HG02571 (cell line): ENCODE results near the gene ACE.
A peak's percentile ranks its signal among the peaks of the same experiment; 100 is the strongest.
"Not testable (repeated sequence)": the region's sequence is repeated elsewhere in the genome, so short reads cannot be mapped to it uniquely, and the experiment has no call there.

Experiments used
- ATAC-seq: cut with Tn5 transposase; IDR thresholded peaks from one replicate; pipeline ENCODE4 v1.9.1; 2021; ENCODE audit warnings: mild to moderate bottlenecking, moderate library complexity; ENCODE audit not compliant: unreplicated experiment

Gene ACE

DNA sequence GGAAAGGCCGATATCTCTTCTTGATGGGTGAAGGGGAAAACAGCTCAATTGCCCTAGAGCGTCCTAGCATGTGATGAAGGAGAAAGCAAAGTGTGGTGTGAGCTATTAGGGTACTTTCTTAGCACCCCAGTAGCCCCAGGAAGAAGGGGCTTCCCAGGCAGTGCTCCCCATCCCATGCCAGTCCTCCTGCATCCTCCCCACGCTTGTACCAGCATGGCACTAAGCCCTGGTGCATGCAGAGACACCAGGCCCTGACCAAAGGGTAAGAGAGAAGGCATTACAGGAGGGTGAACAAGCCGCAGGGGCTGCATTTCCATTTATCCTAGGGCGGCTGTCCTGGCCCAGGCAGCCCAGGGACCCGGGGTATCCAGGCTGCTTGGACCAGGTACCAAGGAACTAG, 33.8 kb upstream of the ACE start:
- no peak for ATAC-seq

- ATAC-seq, result no peak
Measured at GRCh38 chr17:63444457-63444856, 32.4 kb upstream of the ACE start.

DNA sequence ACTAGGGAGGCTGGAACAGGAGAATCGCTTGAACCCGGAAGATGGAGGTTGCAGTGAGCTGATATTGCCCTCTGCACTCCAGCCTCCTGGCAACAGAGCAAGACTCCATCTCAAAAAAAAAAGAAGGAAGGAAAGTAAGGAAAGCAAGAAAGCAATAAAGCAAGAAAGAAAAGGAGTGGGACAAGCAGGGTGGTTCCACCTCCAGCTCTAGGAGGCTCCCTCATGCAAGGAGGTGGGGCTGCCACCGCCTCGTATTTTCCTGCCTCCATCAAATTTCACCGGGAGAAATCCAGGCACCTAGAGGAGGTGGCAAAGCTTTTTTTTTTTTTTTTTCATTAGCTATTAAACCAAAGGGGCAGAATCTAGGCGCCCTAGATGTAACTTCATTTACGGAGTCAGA, 31.8 kb upstream of the ACE start:
- ATAC-seq, result no peak

GRCh38 chr17:63445571-63445953, 31.3 kb upstream of the ACE start:
- ATAC-seq, result peak; percentile 28

DNA sequence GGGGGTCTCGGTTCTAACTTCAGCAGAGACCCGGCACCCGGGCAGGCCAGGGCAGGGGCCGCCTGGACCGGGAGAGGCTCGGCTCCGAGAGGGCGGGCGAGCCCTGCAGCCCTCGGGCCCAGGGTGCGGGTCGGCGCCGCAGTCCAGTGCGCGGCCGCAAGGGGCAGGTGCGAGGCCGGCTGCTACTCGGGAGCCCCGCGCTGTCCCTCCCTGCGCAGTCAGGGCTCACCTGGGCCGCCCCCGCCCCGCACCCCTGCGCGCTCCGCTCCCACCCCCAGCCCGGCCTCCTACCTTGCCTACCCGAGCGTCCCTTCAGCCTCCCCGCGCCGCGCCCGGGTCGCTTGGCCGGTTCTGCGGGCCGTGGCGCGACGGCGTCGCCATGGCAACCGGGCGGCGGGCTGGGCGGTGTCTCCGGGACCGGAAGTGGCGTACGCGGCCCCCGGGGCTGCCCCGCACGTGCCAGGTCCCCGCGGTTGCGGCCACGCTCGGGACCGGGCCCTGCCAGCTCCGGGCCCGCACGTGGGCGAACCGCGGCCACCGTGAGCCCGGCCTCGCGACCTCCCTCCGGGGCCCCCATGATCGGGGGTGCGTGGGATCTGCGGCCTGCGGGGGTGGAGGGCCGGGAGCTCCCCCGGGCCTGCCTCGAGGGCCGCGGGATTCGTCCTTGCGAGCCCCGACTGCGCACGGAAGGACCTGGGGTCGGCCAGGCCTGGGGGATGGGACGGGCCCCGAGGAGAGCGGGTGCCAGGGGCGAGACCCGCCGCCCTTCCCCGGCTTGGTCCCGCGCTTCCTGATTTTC, 30.7 kb upstream of the ACE start, which contains the start of gene CYB561:
TSS of gene CYB561 (minus strand) at position 353 of the 799 bp plus-strand sequence. CDS start 8,759 bp downstream, outside the sequence.
- ATAC-seq, result peak; percentile 55

GRCh38 chr17:63446753-63447470, 29.9 kb upstream of the ACE start:
- ATAC-seq, result peak; percentile 38

GRCh38 chr17:63447471-63448009, 29.3 kb upstream of the ACE start:
- no peak for ATAC-seq

DNA sequence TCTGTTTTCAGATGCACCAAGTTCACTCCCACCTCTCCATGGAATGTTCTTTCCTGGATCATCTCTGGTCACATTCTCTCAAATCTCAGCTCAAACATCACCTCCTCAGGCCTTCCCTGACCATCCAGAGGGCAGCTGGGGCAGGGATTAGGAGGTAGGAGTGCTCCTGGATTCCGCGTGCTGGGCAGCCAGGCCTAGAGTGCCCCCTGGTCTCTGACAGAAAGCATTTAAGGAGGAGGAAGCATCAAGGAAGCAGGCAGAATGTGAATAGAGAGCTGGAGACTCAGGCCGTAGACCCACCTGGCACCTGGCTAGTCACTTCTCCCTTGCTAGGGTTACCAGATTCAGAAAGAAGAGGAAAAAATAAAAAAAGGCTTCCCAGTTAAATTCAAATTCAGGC, 28.2 kb upstream of the ACE start:
- no peak for ATAC-seq

DNA sequence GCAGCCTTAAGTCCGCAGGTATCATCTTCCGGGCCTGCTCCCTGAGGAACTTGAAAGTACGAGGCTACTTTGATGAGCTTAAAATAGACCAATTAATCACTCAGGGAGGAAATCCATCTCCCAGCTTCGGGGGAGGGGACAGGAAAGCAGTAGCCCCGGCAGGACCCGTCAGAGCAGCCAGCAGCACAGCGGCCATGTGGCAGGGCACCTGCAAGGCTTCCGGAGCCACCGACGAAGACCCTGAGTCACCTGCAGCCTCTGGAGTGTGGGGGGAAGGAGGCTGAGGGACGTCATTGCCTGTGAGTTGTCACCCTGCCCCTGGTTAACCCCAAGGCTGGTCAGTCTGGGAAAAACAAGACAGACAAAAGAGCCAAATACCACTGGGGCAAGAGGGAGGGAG, 26.3 kb upstream of the ACE start:
- no peak for ATAC-seq

DNA sequence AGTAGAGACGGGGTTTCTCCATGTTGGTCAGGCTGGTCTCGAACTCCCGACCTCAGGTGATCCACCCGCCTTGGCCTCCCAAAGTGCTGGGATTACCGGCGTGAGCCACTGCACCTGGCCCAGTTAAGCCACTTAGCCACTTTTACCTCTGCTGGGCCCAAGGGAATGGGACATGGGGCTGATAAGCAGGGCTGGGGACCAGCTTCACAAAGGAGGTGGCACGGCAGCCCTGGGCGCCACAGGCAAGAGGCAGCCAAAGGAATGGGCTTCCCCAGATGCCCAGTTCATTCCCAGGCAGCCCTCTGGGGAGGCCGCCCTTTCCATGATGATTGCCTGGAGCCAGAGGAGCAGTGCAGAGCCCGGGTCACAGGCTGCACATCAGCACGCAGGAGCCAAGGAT, 25.7 kb upstream of the ACE start:
- ATAC-seq, result no peak

- ATAC-seq, result no peak
Measured at GRCh38 chr17:63452046-63452961, 24.6 kb upstream of the ACE start.

DNA sequence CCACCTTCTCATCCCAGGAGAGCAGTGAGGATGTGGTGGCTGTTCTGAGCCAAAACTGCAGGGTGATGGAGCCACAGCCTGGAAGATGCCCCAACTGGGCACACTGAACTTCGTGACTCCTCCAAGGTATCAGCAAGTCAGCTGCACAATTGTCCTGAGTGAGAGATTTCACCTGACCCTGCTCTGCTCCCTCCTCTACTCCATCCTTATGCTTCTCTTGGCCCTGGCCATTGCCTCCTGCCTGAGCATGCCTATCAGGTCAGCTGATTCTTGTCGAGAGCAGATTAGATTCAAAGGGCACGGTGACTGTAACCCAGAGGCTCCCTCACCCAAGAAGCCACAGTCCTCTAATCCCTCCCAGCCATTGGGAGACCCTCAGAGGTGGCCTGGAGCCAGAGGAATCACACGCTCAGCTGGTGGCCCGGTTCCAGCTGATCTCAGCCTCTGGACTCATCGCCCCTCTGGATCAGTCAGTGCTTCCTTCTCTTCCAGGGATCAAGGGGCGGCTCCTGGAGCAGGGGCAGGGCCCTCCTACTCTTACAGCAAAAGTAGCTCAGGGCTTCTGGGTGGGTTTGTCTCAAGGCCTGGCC, 23.8 kb upstream of the ACE start:
- ATAC-seq, result no peak

GRCh38 chr17:63454357-63454756, 22.5 kb upstream of the ACE start:
- ATAC-seq, result not testable (repeated sequence)

- ATAC-seq, result no peak
Measured at GRCh38 chr17:63454915-63455314, 21.9 kb upstream of the ACE start.

GRCh38 chr17:63455417-63455816, 21.4 kb upstream of the ACE start:
- no peak for ATAC-seq

- ATAC-seq, result no peak
Measured at GRCh38 chr17:63458478-63458877, 18.4 kb upstream of the ACE start.

- no peak for ATAC-seq
Measured at GRCh38 chr17:63460018-63460417, 16.8 kb upstream of the ACE start.

DNA sequence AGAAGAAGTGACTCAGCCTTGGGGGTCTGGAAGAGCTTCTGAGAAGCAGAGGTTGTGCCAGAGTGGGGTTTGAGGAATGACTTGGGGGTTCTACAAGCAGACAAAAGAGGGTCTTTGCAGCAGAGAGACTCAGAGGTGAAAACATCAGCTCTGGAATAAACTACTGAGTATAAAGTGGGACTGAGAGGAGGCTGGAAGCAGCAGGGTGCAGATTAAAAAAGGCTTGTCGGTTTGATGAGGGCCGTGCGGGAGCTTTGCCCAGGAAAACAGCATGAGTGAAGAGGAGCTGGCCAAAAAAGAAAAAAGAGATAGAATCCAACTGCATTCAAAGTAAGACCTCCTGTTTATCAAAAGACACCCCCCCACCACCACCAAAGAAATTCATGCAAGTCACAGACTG, 13.1 kb upstream of the ACE start:
- no peak for ATAC-seq

- no peak for ATAC-seq
Measured at GRCh38 chr17:63464691-63465236, 12.1 kb upstream of the ACE start.

DNA sequence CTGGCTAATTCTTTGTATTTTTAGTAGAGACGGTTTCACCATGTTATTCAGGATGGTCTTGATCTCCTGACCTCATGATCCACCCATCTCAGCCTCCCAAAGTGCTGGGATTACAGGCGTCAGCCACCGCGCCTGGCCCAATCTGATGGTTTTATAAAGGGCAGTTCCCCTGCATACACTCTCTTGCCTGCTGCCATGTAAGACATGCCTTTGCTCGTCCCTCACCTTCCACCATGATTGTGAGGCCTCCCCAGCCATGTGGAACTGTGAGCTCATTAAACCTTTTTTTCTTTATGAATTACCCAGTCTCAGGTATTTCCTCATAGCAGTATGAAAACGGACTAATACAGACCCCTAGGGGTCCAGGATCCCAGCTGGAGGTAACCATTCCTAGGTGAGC, 8.8 kb upstream of the ACE start:
- ATAC-seq, result not testable (repeated sequence)
